Measurements from ENCODE around the gene EYA3.

EYA3 gene, protein sequence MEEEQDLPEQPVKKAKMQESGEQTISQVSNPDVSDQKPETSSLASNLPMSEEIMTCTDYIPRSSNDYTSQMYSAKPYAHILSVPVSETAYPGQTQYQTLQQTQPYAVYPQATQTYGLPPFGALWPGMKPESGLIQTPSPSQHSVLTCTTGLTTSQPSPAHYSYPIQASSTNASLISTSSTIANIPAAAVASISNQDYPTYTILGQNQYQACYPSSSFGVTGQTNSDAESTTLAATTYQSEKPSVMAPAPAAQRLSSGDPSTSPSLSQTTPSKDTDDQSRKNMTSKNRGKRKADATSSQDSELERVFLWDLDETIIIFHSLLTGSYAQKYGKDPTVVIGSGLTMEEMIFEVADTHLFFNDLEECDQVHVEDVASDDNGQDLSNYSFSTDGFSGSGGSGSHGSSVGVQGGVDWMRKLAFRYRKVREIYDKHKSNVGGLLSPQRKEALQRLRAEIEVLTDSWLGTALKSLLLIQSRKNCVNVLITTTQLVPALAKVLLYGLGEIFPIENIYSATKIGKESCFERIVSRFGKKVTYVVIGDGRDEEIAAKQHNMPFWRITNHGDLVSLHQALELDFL

DNA sequence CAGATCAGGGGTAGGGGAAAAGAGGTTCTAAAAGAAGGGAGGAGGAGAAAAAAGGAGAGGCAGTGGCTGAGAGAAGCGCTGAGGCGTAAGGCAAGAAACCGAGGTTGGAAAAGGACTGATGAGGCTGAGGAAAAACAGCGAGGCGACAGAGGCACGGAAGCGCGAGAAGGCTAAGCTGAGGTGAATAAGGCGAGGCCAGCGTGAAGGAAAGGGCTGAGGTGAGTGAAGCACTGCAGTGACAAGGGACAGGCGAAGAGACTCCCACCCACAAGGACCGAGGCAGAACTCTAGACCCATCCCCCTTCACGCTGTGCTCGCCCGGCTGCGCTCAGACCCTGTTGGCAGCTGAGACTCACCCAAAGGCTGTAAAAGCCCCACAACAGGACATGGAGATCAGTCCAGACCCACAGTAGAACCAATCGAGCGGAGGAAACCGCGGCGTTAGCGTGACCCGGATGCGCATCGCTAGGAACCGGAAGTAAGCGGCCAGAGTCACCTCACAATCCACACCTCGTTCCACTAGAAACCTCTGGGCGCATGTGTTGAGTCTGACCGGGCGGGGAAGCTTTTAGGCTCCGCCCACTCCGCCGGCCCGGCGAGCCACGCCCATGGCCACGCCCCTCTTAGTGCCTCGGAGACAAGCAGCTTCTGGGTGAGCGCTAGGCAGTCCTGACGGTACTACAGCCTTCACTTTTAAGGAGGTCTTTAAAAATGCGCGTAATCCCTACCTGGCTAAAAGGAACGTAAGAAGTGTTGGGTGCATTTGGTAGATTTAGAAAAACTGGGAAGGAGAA lies at the start of gene EYA3:
Gene EYA3, minus strand, starts transcription at position 443 of the 794 bp plus-strand sequence. CDS start 30,584 bp downstream, outside the sequence.
- DNase-seq (ENCODE audit: low read depth), result peak; percentile 98

GRCh38 chr1:28136922-28137613 lies 48.7 kb upstream of the EYA3 start:
- DNase-seq (ENCODE audit: low read depth), result no peak

- no peak for DNase-seq (ENCODE audit: low read depth)
These were observed 47.9 kb upstream of the EYA3 start for GRCh38 chr1:28136169-28136921.

- DNase-seq (ENCODE audit: low read depth), result no peak
These were observed 47.2 kb upstream of the EYA3 start for GRCh38 chr1:28135371-28136168.

DNA sequence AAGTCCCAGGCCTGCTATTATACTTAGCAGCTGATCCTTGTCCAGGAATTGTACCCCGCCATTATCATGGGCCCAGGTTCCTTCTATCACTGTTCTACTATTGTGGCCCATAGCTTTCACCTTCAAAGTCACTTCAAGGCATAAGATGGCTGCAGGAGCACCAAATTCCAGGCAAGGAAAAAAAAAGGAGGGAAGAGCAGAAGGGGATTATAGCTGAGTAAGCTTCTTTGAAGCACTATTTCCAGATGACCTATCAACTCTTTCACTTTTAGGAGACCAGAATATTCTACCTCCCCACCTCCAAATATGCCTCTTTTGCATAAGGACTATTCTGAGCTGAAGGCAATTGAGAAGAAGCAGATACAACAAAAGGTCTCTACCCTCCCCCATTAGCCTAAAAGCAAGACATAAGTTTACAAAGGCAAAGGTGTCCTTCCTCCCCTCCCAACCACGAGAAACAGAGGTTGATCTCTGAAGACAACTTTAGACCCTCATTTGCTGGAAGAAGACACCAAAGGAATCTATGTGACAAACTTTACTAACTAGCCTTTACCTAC lies 46.3 kb upstream of the EYA3 start:
- DNase-seq (ENCODE audit: low read depth), result no peak

DNA sequence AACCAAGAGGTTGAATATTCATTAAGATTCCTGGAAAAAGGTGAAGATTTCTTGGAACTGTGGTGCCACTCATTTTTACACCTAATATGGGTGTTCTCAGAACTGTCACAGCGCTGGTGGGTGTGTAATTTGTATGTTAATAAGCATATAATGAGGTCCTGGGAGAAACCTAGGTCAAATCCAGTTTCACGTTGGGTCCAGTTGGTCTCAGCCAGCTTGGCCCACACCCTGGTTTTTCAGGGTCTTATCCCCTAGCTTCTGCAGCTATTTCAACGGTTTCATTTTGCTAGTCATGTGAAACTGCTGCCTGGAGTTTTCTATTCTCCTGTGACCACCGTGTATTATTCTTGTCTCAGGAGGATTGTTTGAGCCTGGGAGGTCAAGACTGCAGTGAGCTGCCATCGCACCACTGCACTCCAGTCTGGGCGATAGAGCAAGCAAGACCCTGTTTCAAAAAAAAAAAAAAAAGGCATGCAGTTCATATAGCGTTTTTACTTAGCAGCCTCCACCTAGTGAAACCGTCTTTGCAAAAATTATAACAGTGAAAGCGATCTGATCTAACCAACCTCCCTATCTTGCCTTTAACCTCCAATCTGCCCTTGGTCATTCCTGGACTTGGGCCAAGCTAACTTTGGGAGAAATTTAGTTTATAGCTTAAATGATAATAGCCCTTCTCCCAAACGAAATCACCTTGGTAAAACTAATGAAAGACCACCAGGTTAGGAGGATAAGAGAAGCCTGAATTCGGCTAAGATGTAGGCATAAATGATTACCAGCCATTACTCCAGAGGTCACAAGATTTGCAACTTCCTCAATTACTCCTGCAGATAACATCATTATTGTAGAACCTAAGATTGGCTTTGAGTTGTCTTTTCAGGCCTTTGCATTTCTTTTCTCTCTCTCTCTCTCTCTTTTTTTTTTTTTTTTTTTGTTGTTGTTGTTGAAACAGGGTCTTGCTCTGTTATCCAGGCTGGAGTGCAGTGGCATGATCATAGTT lies 44.1 kb upstream of the EYA3 start:
- DNase-seq (ENCODE audit: low read depth), result no peak

- no peak for DNase-seq (ENCODE audit: low read depth)
These were observed 42.5 kb upstream of the EYA3 start for GRCh38 chr1:28130901-28131300.

DNA sequence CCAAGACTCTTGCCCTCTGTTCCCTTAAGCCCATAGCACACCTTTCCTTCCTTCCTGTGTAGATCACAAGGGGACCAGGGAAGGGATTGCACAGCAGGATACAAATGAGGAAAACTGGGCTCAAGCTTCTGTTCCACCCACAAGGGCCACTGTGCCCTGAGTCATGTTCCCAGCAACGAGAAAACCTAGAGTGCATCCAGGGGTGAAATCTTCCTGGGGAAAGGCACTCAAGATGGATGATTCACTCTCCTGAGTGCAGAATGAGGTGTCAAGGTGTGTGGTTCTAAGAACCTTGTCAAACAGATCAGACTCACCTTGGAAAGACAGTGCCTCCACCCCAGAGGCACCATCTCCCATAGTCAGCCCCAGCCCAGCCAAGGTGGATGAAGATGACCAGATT lies 40.7 kb upstream of the EYA3 start:
- DNase-seq (ENCODE audit: low read depth), result no peak

DNA sequence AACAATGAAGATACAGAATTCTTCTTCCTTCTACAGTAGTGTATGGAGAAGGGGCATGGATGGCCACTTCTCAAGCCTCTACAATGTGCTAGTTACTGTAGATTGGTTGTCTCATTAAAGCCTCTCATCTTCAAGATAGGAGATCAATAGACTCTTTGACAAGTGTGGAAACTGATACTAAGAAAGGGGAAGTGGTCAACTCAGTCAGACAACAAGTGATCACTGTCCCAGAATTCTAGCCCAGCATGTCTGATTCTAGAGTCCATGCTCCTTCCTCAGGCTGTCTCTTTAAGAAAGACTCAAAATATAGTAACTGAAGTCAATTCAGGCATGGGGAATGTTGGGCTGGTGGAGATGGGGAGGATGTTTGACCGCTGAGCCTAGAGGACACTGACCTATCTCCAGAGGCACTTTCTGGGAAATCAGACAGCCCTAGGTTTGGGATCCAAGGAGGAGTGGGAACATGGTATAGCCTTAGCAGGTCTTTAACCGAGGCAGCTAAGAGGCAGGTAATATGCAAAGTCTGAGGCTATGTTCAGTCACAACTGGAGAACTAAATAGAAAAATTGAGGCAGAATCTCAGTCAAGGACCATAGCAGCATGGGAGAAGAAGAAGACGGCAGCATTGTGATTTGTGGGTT lies 39.3 kb upstream of the EYA3 start:
- no peak for DNase-seq (ENCODE audit: low read depth)

- no peak for DNase-seq (ENCODE audit: low read depth)
These were observed 38.5 kb upstream of the EYA3 start for GRCh38 chr1:28126783-28127490.

GRCh38 chr1:28126212-28126611 lies 37.8 kb upstream of the EYA3 start:
- DNase-seq (ENCODE audit: low read depth), result no peak

- no peak for DNase-seq (ENCODE audit: low read depth)
These were observed 35.1 kb upstream of the EYA3 start for GRCh38 chr1:28123461-28123961.

GRCh38 chr1:28122183-28122582 lies 33.8 kb upstream of the EYA3 start:
- no peak for DNase-seq (ENCODE audit: low read depth)

- no peak for DNase-seq (ENCODE audit: low read depth)
These were observed 31.1 kb upstream of the EYA3 start for GRCh38 chr1:28119556-28119955.

GRCh38 chr1:28118640-28119307 lies 30.4 kb upstream of the EYA3 start:
- no peak for DNase-seq (ENCODE audit: low read depth)

DNA sequence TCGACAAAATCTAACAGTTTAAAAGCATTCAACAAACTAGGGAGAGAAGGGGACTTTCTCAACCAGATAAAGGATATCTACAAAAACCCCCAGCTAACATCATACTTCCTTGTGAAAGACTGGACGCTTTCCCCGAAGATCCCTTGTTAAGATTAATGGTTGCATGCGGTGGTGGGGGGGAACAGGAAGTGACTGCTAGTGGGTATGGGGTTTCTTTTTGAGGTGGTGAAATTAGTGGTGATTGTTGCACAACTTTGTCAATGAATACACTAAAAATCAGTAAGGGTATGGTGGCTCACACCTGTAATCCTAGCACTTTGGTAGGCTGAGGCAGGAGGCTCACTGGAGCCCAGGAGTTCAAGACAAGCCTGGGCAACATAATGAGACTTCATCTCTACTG lies 26.9 kb upstream of the EYA3 start:
- peak; percentile 8 for DNase-seq (ENCODE audit: low read depth)

GRCh38 chr1:28114844-28115243 lies 26.4 kb upstream of the EYA3 start:
- DNase-seq (ENCODE audit: low read depth), result no peak
